Gastrocnemius medialis (tissue), 4 donors: ENCODE data around the gene SHB. TPM values are rescaled to one million over a fixed set of nuclear protein-coding genes. Genes with fewer than 3 reads are reported as not detected.

ENCODE experiments used
- ATAC-seq, 2 donors: fragments of 150-250 bp; one replicate each; pipeline ENCODE4 v1.9.1; 2016
- DNase-seq, 2 donors: peaks; one replicate each; pipeline ENCODE4 v3.0.0-alpha.2; 2019
- H3K27ac ChIP-seq, 4 donors: fragments of 200-600 bp; sonication (generic); 1 replicate in 1 of 4; 2 replicates in 3 of 4; pipeline ENCODE4 v1.5.1; 2016 to 2018; ENCODE audit warnings: mild to moderate bottlenecking in 2 of 4, moderate library complexity in 1 of 4
- H3K27me3 ChIP-seq, 3 donors: fragments of 200-600 bp; sonication (generic) in 2 of 3; 1 replicate in 1 of 3; 2 replicates in 2 of 3; pipeline versions ENCODE4 v1.5.1 to v1.6.0; 2016 to 2019; ENCODE audit warnings: mild to moderate bottlenecking in 1 of 3, moderate library complexity in 1 of 3
- H3K36me3 ChIP-seq, 2 donors: fragments of 200-600 bp; sonication (generic) in 1 of 2; one replicate each; pipeline ENCODE4 v1.5.1; 2017 to 2018
- H3K4me1 ChIP-seq, 2 donors: fragments of 200-600 bp; sonication (generic) in 1 of 2; one replicate each; pipeline ENCODE4 v1.5.1; 2016 to 2017; ENCODE audit warnings: mild to moderate bottlenecking in 2 of 2
- H3K4me3 ChIP-seq, 4 donors: fragments of 200-600 bp; sonication (generic) in 3 of 4; 1 replicate in 1 of 4; 2 replicates in 3 of 4; pipeline ENCODE4 v1.5.1; 2016 to 2019; ENCODE audit warnings: mild to moderate bottlenecking in 2 of 4
- H3K9me3 ChIP-seq, 3 donors: fragments of 200-600 bp; sonication (generic) in 2 of 3; 1 replicate in 1 of 3; 2 replicates in 2 of 3; pipeline ENCODE4 v1.5.1; 2016 to 2019
- POLR2A ChIP-seq, 2 donors: fragments of 450-650 bp; IDR thresholded peaks; one replicate each; pipeline ENCODE4 v1.6.1; 2017; ENCODE audit warnings: antibody characterized with exemption in 2 of 2, mild to moderate bottlenecking in 2 of 2, moderate library complexity in 2 of 2
- in situ Hi-C, 4 donors: fragments of 200-750 bp; cut with MboI; loops; one replicate each; pipeline versions ENCODE4 v1.15.0 to v1.8.0; 2017; ENCODE audit warnings: low sequenced_read_pairs in 4 of 4
- intact Hi-C: fragments of 100-400 bp; cut with DNase I; formaldehyde crosslinking; loops from one replicate; pipeline ENCODE4 v1.15.1; 2023; ENCODE audit warnings: low total_unique reads
- total RNA-seq, 4 donors: library from RNA; depleted of rRNA; stranded (reverse); fragments of >200 nt; gene quantifications; one replicate each; pipeline versions ENCODE4 v1.1.0 to v1.2.3, GENCODE V29; 2016
- TF ChIP-seq, protein P1 (sequence below), 5 experiments: fragments of 450-650 bp in 3 of 5; fragments of 200-600 bp in 2 of 5; sonication (generic) in 2 of 5; IDR thresholded peaks in 4 of 5; conservative IDR thresholded peaks in 1 of 5; 1 replicate in 4 of 5; 2 replicates in 1 of 5; pipeline ENCODE4 v1.5.1; 2016 to 2019; ENCODE audit warnings: antibody characterized with exemption in 5 of 5, mild to moderate bottlenecking in 3 of 5, moderate library complexity in 3 of 5

The SHB gene
- total RNA-seq, 4 donors from 2014 or later: 1.2 to 6.1 (median 4.6) TPM

DNA sequence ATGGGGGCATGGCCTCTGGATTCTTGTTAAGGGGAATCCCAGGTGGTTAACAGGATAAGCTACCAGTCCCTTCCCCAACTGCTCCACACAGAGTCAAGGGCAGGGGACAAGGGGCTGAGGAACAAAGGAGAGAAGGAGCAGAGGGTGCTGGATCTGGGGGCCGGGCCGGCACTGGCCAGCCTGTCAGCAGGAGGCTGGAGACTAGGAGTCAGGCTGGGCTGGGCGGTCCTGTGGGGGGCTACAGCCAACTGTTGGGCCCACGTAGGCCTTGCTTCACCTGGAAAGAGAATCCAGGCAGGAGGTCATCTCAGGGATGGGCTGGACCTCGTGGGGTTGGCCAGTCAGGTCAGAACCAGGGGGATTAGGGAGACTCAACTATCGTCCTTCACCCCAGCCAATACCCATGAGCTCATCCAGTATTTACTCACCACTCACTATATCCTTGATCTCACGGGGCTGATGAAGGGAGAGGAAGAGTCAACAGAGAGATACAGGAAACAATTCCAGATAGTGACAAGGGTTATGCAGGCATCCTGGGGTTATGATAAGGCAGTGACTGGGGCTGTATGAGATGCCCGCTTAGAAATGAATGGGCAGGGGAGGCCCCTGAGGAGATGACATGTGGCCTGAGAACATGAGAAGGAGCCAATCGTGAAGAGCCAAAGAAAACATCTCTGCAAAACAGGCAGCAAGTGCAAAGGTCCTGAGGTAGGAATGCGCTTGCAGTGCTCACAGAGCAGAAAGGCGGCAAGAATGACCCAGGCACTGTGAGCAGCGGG lies 117.2 kb downstream of the SHB start:
- H3K27ac ChIP-seq: no peak overlapping the region
- no peak for ATAC-seq
- intact Hi-C loops: no loop called here

DNA sequence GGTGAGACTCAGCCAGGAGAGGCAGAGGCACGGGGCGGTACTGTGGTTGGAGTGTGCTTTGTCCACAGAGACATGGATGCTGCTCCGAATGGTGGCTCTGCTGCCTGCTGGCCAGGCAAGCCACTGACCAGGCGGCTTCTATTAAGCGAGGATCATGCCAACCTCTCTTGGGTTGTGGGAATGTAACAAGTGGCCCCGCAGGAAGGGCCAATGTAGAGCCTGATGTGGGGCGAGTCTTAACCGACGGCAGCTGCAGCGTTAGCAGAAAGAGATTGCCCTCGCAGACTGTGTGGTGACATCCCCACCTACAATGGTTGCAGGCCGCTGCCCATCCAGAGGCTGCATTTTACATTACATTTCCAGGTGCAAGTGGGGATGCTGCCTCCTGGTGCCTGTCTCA lies 118.5 kb downstream of the SHB start:
- H3K36me3 ChIP-seq: no peaks in the 10 kb centered on the region
- no peak for TF ChIP-seq POLR2A (IDR thresholded peaks at IDR 0.05)
- TF ChIP-seq, protein P1, sequence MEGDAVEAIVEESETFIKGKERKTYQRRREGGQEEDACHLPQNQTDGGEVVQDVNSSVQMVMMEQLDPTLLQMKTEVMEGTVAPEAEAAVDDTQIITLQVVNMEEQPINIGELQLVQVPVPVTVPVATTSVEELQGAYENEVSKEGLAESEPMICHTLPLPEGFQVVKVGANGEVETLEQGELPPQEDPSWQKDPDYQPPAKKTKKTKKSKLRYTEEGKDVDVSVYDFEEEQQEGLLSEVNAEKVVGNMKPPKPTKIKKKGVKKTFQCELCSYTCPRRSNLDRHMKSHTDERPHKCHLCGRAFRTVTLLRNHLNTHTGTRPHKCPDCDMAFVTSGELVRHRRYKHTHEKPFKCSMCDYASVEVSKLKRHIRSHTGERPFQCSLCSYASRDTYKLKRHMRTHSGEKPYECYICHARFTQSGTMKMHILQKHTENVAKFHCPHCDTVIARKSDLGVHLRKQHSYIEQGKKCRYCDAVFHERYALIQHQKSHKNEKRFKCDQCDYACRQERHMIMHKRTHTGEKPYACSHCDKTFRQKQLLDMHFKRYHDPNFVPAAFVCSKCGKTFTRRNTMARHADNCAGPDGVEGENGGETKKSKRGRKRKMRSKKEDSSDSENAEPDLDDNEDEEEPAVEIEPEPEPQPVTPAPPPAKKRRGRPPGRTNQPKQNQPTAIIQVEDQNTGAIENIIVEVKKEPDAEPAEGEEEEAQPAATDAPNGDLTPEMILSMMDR (IDR thresholded peaks at IDR 0.05 in 4 of 5, conservative IDR thresholded peaks at IDR 0.05 in 1 of 5): no peak
- no peak overlapping the region for H3K27ac ChIP-seq
- in situ Hi-C loops: no loop called here
- H3K27me3 ChIP-seq: no peaks in the 10 kb centered on the region
- no peaks in the 10 kb centered on the region for H3K9me3 ChIP-seq
- ATAC-seq (no peak), DNase-seq (no peak)
- H3K4me1 ChIP-seq: peaks cover 0 to 6% of the 10 kb centered on the region in 2 donors
- H3K4me3 ChIP-seq: no peak overlapping the region
- intact Hi-C loops: no loop called here

More for the DNA sequence above, 117.2 kb downstream of the SHB start:
- TF ChIP-seq, protein P1 (IDR thresholded peaks at IDR 0.05 in 4 of 5, conservative IDR thresholded peaks at IDR 0.05 in 1 of 5): no peak
- no peak for TF ChIP-seq POLR2A (IDR thresholded peaks at IDR 0.05)
- Histone ChIP-seq H3K4me1 (peaks cover 0 to 6% of the 10 kb centered on the region in 2 donors), H3K36me3 (no peaks in the 10 kb centered on the region), H3K9me3 (no peaks in the 10 kb centered on the region), H3K27me3 (no peaks in the 10 kb centered on the region), H3K4me3 (no peak overlapping the region)
- DNase-seq: no peak
- in situ Hi-C loops: no loop called here

DNA sequence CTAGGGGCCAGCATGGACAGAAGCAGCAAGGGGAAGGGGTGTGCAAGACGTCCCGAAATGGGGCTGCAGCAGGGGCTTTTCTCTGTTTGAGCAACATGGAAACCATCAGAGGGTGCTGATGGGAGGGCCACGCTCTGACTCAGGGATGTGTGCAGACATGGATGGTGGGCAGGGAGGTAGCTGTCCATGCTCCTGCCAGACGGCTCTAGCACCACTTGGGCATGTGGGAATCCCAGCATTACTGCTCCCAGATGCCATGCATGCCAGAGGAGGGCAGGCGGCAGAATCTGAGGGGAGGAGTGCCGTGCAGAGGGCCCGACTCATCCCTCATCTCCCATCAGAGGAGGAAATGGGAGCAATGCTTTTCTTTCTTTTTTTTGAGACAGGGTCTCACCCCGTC lies 119.5 kb downstream of the SHB start:
- in situ Hi-C loops: no loop called here
- no peaks in the 10 kb centered on the region for H3K9me3 ChIP-seq
- H3K36me3 ChIP-seq: no peaks in the 10 kb centered on the region
- DNase-seq (no peak), ATAC-seq (no peak)
- no peaks in the 10 kb centered on the region for H3K27me3 ChIP-seq
- no peak for TF ChIP-seq POLR2A (IDR thresholded peaks at IDR 0.05)
- TF ChIP-seq, protein P1 (IDR thresholded peaks at IDR 0.05 in 4 of 5, conservative IDR thresholded peaks at IDR 0.05 in 1 of 5): no peak
- H3K4me3 ChIP-seq: no peak overlapping the region
- H3K27ac ChIP-seq: no peak overlapping the region
- intact Hi-C loops: no loop called here
- peaks cover 0 to 6% of the 10 kb centered on the region in 2 donors for H3K4me1 ChIP-seq

DNA sequence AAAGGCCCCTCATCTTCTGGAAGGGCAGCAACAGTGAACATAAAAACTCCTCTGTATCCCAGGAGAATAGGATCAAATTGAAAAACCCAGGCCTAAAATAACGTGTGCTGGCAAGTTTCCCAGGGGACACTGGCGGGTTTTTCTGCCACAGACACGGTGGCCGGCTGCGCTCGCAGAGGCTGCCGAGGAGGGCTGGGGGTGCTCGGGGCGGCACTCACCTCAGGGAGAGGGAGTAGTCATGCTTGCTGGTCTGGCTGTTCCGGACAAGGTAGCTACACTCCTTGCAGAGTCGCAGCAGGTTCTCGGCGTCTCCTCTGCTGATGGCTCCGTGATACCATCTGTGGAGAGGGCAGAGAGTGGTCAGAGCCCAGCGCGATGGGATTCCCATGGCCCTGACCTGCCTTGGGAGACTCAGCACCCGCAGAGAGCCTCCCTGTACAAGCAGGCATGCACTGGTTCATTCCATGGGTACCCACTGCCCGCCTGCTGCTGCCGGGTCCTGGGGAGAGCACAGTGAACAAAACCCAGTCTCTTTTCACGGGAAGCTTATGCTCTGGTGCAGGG lies 120.5 kb downstream of the SHB start:
- H3K4me1 ChIP-seq: no peaks in the 10 kb centered on the region
- H3K4me3 ChIP-seq: no peak overlapping the region
- TF ChIP-seq, protein P1 (IDR thresholded peaks at IDR 0.05 in 4 of 5, conservative IDR thresholded peaks at IDR 0.05 in 1 of 5): no peak
- TF ChIP-seq POLR2A (IDR thresholded peaks at IDR 0.05): no peak
- no peaks in the 10 kb centered on the region for H3K9me3 ChIP-seq
- ATAC-seq: no peak
- intact Hi-C loops (no loop called here), in situ Hi-C loops (no loop called here)
- no peak for DNase-seq
- H3K27me3 ChIP-seq: no peaks in the 10 kb centered on the region
- no peak overlapping the region for H3K27ac ChIP-seq
- H3K36me3 ChIP-seq: no peaks in the 10 kb centered on the region
